ENCODE measurements around the gene TRIM24.

- TF ChIP-seq, protein P1, sequence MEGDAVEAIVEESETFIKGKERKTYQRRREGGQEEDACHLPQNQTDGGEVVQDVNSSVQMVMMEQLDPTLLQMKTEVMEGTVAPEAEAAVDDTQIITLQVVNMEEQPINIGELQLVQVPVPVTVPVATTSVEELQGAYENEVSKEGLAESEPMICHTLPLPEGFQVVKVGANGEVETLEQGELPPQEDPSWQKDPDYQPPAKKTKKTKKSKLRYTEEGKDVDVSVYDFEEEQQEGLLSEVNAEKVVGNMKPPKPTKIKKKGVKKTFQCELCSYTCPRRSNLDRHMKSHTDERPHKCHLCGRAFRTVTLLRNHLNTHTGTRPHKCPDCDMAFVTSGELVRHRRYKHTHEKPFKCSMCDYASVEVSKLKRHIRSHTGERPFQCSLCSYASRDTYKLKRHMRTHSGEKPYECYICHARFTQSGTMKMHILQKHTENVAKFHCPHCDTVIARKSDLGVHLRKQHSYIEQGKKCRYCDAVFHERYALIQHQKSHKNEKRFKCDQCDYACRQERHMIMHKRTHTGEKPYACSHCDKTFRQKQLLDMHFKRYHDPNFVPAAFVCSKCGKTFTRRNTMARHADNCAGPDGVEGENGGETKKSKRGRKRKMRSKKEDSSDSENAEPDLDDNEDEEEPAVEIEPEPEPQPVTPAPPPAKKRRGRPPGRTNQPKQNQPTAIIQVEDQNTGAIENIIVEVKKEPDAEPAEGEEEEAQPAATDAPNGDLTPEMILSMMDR (optimal IDR thresholded peaks at IDR 0.05 in 1 of 3, IDR thresholded peaks at IDR 0.05 in 1 of 3, conservative IDR thresholded peaks at IDR 0.05 in 1 of 3; ENCODE audit: extremely low read depth in 1 of 3, insufficient read depth in 2 of 3, low read length in 3 of 3), result no peak
- TF ChIP-seq EZH2 (IDR thresholded peaks at IDR 0.05; ENCODE audit: low read length), result no peak
These were observed 55.0 kb downstream of the TRIM24 start for GRCh38 chr7:138515001-138515528.
